ENCODE measurements around the gene HMGB4. TPM values are rescaled to one million over a fixed set of nuclear protein-coding genes. Genes with fewer than 3 reads are reported as not detected.

The HMGB4 gene
- total and polyA plus RNA-seq, 2 of the 4 experiments (the other 2 are of a cell fraction): not detected

- Histone ChIP-seq H3K79me1 (ENCODE audit: low read depth in 1 of 2, low read length in 2 of 2) (no peaks in the 10 kb centered on the region), H3K23ac (ENCODE audit: low read depth, low read length) (no peak overlapping the region), H2AK9ac (replicated peaks; ENCODE audit: low read depth, low read length, poor library complexity) (no peak overlapping the region), H3K4me1 (ENCODE audit: control insufficient read depth, insufficient read depth, low read length) (no peaks in the 10 kb centered on the region; the same call in 1 of the 2 replicates), H3K4me3 (ENCODE audit: insufficient read depth, low read depth, low read length) (no peak overlapping the region), H3K9me1 (ENCODE audit: insufficient read depth, low read length) (no peaks in the 10 kb centered on the region), H2BK120ac (ENCODE audit: low read depth, low read length) (no peak overlapping the region), H3K18ac (ENCODE audit: low read depth, low read length) (no peak overlapping the region), H2AFZ (replicated peaks; ENCODE audit: low read length, poor library complexity) (no peak overlapping the region), H4K20me1 (ENCODE audit: insufficient read depth, low read length) (no peaks in the 10 kb centered on the region), H3K56ac (ENCODE audit: extremely low read depth, insufficient read depth, low read length) (no peak overlapping the region), H4K5ac (ENCODE audit: low read depth, low read length) (no peak overlapping the region), H3K4me2 (ENCODE audit: low read depth, low read length) (no peak overlapping the region), H4K91ac (ENCODE audit: insufficient read depth, low read depth, low read length) (no peak overlapping the region), H3K9ac (ENCODE audit: low read depth, low read length) (no peak overlapping the region), H2BK15ac (ENCODE audit: low read depth, low read length) (no peak overlapping the region), H3K27ac (ENCODE audit: insufficient read depth, low read length) (no peak overlapping the region), H3K36me3 (ENCODE audit: control insufficient read depth, insufficient read depth, low read length) (no peaks in the 10 kb centered on the region), H3K9me3 (ENCODE audit: control insufficient read depth, insufficient read depth, low read length) (peaks cover 41% of the 10 kb centered on the region), H2AK5ac (ENCODE audit: low read depth, low read length) (no peak overlapping the region), H2BK5ac (ENCODE audit: low read depth, low read length, poor library complexity, severe bottlenecking) (no peak overlapping the region), H2BK20ac (ENCODE audit: low read depth, low read length) (no peak overlapping the region), H3K14ac (replicated peaks; ENCODE audit: low read depth, low read length) (no peak overlapping the region), H3K27me3 (ENCODE audit: control insufficient read depth, insufficient read depth, low read length) (no peaks in the 10 kb centered on the region), H3K4ac (ENCODE audit: low read depth, low read length) (no peak overlapping the region), H4K8ac (ENCODE audit: low read depth in 2 of 2, low read length in 2 of 2) (no peak overlapping the region)
- POLR2A ChIA-PET (ENCODE audit: unreplicated experiment): no interaction called here
- in situ Hi-C loops (cut with MboI; ENCODE audit: low sequenced_read_pairs): no loop called here
- intact Hi-C loops (cut with micrococcal nuclease): no loop called here
- DNase-seq: no peak
- dilution Hi-C loops (cut with HindIII; ENCODE audit: low sequenced_read_pairs, unreplicated experiment): no loop called here
- 55% methylated on average over 2 of the region's 9 CpGs; no CpG with 5 or more reads in 1 of the 2 experiments for WGBS, 2 experiments (ENCODE audit: extremely low coverage in 2 of 2, insufficient read length in 1 of 2)
- CTCF ChIA-PET: no interaction called here
- ATAC-seq (ENCODE audit: low read depth): no peak
- TF ChIP-seq MXI1 (IDR thresholded peaks at IDR 0.05; ENCODE audit: borderline replicate concordance, low read depth, low read length) (no peak), POLR2A (IDR thresholded peaks at IDR 0.05; ENCODE audit: low read depth, low read length) (no peak), RFX5 (IDR thresholded peaks at IDR 0.05; ENCODE audit: low read depth, low read length) (no peak)
- BruUV-seq (replicated peaks): no TSS peak
Measured at GRCh38 chr1:33898881-33899280, 35.0 kb downstream of the HMGB4 start.
